NCI-H2107 (cell line): ENCODE data around the gene EPB41L3.

Experiments used
- DNase-seq: peaks from one replicate; lab custom pipeline; 2025; lab: John Stamatoyannopoulos, UW

Gene EPB41L3

GRCh38 chr18:5451871-5452270, 91.9 kb downstream of the EPB41L3 start:
- no peak for DNase-seq

GRCh38 chr18:5451150-5451549, 92.6 kb downstream of the EPB41L3 start:
- DNase-seq, result no peak

GRCh38 chr18:5449858-5450509, 93.8 kb downstream of the EPB41L3 start:
- no peak for DNase-seq

- DNase-seq, result no peak
Measured at GRCh38 chr18:5447442-5447841, 96.4 kb downstream of the EPB41L3 start.

GRCh38 chr18:5444847-5445246, 99.0 kb downstream of the EPB41L3 start:
- DNase-seq, result no peak

GRCh38 chr18:5444269-5444668, 99.5 kb downstream of the EPB41L3 start:
- DNase-seq, result no peak

GRCh38 chr18:5439986-5440696, 103.7 kb downstream of the EPB41L3 start:
- DNase-seq, result no peak

- no peak for DNase-seq
Measured at GRCh38 chr18:5434425-5434824, 109.4 kb downstream of the EPB41L3 start.

GRCh38 chr18:5431836-5432575, 111.8 kb downstream of the EPB41L3 start:
- no peak for DNase-seq

GRCh38 chr18:5430131-5430530, 113.7 kb downstream of the EPB41L3 start:
- no peak for DNase-seq

- no peak for DNase-seq
Measured at GRCh38 chr18:5429681-5430080, 114.1 kb downstream of the EPB41L3 start.

- DNase-seq, result no peak
Measured at GRCh38 chr18:5425721-5426120, 118.1 kb downstream of the EPB41L3 start.

GRCh38 chr18:5424903-5425664, 118.7 kb downstream of the EPB41L3 start:
- DNase-seq, result no peak

- DNase-seq, result no peak
Measured at GRCh38 chr18:5422626-5423025, 121.2 kb downstream of the EPB41L3 start.

- no peak for DNase-seq
Measured at GRCh38 chr18:5421981-5422380, 121.8 kb downstream of the EPB41L3 start.

GRCh38 chr18:5420906-5421305, 122.9 kb downstream of the EPB41L3 start:
- no peak for DNase-seq

GRCh38 chr18:5419601-5420000, 124.2 kb downstream of the EPB41L3 start:
- no peak for DNase-seq

GRCh38 chr18:5419030-5419429, 124.8 kb downstream of the EPB41L3 start:
- no peak for DNase-seq

GRCh38 chr18:5417342-5417741, 126.5 kb downstream of the EPB41L3 start:
- no peak for DNase-seq

- DNase-seq, result no peak
Measured at GRCh38 chr18:5416112-5416511, 127.7 kb downstream of the EPB41L3 start.

GRCh38 chr18:5415665-5416064, 128.1 kb downstream of the EPB41L3 start:
- no peak for DNase-seq

- no peak for DNase-seq
Measured at GRCh38 chr18:5415031-5415430, 128.8 kb downstream of the EPB41L3 start.
